Cerebellar cortex (tissue), 1 donor: ENCODE results near the gene B3GAT3.
"Not testable (repeated sequence)": the region's sequence is repeated elsewhere in the genome, so short reads cannot be mapped to it uniquely, and the experiment has no call there.

Experiments used
- DNase-seq: peaks from one replicate; pipeline ENCODE4 v3.0.0-alpha.2; 2015; ENCODE audit warnings: low spot score

The B3GAT3 gene

GRCh38 chr11:62603776-62604299, 17.9 kb downstream of the B3GAT3 start:
- no peak for DNase-seq

- DNase-seq = no peak
Observed at GRCh38 chr11:62603072-62603408, 18.7 kb downstream of the B3GAT3 start.

- peak; percentile 41 for DNase-seq
Observed at GRCh38 chr11:62602141-62603071, 19.4 kb downstream of the B3GAT3 start.

- peak; percentile 98 for DNase-seq
Observed at GRCh38 chr11:62601372-62602140, 20.2 kb downstream of the B3GAT3 start, which contains the start of gene MTA2. Gene MTA2, minus strand, starts transcription at chr11:62601865. Its CDS starts 415 bp downstream, at chr11:62601450.

GRCh38 chr11:62601122-62601371, 20.7 kb downstream of the B3GAT3 start:
- DNase-seq = no peak

GRCh38 chr11:62600367-62601121, 21.2 kb downstream of the B3GAT3 start:
- no peak for DNase-seq

DNA sequence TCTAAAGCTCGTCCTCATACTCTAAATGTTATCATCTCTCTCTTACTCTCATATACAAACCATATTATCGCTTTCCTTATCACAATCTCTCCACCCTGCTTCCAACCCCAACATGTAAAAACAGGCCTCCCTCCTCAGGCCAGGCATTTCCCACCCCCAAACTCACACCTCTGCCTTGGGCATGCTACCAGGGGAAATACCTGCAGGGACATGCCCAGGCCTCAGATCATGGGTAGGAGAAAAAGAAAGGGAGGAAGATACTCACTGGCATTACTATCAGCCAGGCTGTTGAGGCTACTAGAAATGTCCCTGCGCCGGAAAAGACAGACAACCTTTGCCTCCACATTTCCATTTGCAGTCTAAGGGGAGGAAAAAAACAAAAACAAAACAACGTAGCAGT, 21.9 kb downstream of the B3GAT3 start:
- DNase-seq = no peak

- peak; percentile 96 for DNase-seq
Observed at GRCh38 chr11:62599069-62599696, 22.6 kb downstream of the B3GAT3 start.

DNA sequence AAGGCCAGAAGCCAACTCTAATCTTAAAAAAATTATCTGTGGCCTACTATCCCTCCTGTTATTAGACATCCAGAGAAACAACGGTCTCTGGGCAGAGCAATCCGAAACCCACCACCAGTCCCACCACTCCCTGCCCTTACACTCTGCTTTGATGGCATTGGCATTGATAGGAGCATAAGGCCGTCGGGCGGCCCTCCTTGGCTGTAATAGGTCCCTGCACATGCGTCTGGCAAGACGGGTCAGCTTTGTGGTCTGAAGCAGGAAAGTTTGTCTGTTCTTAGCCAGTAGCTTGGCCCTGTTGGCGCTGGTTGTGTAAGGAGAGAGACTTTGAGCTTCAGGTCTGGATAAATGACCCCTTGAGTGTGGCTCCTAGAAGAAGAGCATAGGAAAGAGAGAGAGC, 26.7 kb downstream of the B3GAT3 start:
- DNase-seq = no peak

- peak; percentile 79 for DNase-seq
Observed at GRCh38 chr11:62593434-62594044, 28.2 kb downstream of the B3GAT3 start.

- DNase-seq = no peak
Observed at GRCh38 chr11:62592989-62593421, 28.8 kb downstream of the B3GAT3 start.

DNA sequence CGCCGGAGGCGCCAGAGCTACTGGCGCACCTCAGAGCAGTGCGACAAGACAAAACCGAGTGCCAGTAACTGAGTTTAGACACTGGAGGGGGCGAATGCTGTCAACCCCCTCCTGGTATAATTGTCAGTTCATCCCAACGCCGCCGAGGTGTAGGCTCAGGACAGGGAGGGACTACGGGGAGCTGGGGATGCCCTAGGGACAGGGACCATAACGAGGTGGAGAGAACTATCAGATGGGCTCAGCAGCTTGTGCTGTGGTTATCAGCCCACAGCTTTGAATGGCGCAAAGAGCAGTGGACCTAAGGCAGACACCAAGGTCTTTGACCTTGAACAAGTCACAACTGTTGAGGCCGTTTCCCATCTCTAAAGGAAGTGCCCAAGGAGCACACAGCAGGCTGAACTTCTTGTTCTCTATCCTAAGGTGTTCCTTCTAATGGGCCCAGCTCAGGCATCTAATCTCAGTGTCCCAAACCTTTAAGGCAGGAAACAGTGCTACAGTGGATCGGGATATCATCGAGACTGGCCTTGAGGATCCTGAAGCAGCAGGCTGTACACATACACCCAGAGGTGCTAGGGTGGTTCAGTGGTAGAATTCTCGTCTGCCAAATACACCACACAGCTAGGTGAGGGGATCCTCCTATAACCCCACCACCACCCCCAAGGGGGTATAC, 29.5 kb downstream of the B3GAT3 start:
- peak; percentile 40 for DNase-seq

GRCh38 chr11:62591448-62592145, 30.2 kb downstream of the B3GAT3 start, which contains the start of gene TUT1:
Gene TUT1, minus strand, starts transcription at chr11:62591523. Its CDS starts 38 bp downstream, at chr11:62591485.
- DNase-seq = peak; percentile 100

- DNase-seq = no peak
Observed at GRCh38 chr11:62588966-62589637, 32.7 kb downstream of the B3GAT3 start.

DNA sequence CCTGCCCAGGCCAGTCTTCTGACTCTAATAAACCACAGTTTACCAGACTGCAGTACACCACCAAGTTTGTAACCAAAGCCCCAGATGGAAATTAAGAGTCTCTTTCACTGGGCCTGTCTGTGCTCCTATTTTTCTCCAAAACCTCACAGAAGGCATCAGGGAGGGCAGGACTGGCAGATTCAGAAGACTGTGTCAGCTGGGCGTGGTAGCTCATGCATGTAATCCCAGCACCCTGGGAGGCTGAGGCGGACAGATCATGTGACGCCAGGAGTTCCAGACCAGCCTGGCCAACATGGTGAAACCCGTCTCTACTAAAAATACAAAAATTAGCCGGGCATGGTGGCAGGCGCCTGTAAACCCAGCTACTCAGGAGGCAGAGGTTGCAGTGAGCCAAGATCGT, 36.4 kb downstream of the B3GAT3 start:
- not testable (repeated sequence) for DNase-seq

DNA sequence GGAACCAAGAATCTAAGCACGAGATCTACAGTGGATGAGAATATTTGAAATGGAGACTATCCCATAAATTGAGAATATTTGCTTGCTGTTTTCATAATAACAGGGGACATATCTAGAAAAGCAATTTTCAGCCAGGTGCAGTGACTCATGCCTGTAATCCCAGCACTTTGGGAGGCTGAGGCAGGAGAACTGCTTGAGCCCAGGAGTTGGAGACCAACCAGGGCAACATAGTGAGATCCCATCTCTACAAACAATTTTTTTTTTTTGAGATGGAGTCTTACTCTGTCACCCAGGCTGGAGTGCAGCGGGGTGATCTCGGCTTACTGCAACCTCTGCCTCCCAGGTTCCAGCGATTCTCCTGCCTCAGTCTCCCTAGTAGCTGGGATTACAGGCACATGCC, 40.1 kb downstream of the B3GAT3 start:
- DNase-seq = not testable (repeated sequence)

DNA sequence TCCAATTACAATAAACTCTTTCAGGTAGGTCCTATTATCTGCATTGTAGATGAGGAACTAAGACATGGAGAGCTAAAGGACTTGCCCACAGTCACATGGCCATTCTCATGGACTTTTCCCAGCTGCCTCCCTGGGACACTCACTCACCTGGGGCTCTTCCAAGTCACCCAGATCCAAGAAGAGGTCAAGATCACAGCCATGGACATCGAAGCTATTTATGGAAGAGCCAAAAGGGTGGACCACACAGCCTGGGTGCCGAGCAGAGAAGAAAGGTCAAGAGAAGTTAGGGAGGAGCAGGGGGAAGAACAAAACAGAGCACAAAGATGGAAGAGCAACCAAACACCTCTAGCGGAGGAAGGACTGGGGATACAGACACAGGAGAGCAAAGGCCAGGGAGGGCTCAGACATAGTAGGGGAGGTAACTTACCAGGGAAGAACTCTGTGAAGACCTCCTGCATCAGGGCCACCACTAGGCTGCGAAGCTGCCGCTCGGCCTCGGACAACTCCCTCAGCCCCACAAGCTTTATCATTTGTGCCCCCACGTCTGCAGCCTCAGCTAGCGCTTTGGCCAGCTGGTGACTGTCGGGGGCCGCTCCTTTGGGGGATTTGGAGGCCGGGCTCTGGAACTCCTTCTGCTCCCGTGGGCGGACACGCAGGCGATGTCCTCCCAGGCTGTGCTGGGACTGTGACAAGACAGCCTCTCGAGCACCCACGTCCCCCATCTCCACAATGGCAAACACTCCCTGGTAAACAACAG, 40.6 kb downstream of the B3GAT3 start:
- no peak for DNase-seq

DNA sequence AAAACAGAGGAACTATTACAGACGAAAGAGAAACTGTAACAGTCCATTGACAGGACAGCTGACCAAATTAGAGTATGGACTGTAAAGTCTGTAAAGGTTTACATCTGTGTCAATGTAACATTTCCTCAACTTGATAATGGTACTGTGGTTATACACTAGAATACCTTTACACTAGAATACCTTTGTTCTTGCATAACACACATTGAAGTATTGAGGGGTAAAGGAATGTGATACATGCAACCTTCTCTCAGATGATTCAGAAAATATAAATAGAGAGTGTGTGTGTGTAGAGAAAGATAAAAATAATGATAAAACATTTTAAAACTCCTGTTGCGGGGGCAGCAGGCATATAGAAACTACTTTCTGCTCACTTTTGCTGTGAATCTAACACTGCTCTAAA, 42.5 kb downstream of the B3GAT3 start:
- DNase-seq = no peak

DNA sequence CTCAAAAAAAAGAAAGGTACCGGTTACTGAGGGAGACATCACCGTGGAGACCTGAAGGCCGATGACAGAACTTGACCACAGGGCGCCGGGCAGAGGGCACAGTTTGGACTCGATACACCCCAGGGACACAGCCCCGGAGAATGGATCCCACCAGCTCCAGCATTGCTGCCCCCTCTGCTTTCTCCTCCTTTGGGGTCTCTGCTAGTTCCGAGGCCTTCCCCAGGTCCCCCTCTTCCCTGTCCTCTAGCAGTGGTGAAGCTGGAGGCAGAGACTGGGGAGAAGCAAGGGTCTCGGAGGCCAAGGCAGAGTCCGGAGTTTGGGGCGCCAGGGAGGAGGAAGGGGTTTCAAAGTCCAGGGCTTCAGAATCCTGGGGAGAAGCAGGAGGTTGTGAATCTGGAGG, 43.2 kb downstream of the B3GAT3 start:
- DNase-seq = no peak
